Measurements from ENCODE around the gene EBF3. TPM values are rescaled to one million over a fixed set of nuclear protein-coding genes. Genes with fewer than 3 reads are reported as not detected.

EBF3 gene
- total and polyA plus RNA-seq, 2 donors (not counting 3 experiments of a cell fraction or from before 2014, with no cell fraction given): 0.92 to 2.7 TPM

DNA sequence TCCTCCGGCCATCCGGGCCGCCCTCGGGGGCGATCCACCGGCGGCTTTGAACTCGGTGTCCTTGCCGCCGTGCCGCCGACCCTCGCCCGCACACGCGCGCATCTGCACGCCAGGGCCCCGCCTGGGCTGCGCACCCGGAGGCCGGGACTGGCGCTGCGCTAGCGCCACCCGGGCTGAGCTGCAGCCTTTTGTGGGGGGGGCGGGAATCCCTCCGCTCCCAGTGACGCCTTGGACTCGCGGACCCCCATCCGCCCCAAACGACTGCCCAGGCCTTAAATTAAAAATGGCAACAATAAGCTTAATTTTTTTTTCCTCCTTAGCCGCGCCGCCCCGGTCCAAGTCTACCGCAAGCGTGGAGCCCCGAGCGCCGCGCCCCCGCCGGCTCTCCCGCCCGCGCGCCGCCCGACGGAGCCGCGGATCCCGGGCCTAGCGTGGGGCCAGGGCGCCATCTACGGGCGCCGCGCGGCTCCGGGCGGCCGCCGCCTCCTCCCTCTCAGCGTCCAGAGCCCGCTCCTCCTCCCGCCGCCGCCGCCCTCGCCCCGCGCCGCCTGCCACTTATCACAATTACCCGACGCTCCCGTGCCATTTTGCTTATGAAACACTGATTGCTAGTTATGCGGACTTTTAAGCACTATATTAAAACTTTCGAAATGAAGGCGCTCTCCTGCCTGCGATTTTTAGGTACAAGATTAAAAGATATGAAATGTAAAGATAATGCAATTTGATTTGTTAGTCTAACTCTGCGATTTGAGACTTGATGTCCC lies 7.5 kb upstream of the EBF3 start:
- no peaks in the 10 kb centered on the region for H3K36me3 ChIP-seq (ENCODE audit: control insufficient read depth in 2 of 2, extremely low read depth in 1 of 2, insufficient read depth in 2 of 2, low read length in 2 of 2)
- no peaks in the 10 kb centered on the region for H3K9me3 ChIP-seq (replicated peaks; ENCODE audit: control insufficient read depth, insufficient read depth, low read length)
- TF ChIP-seq, protein P1, sequence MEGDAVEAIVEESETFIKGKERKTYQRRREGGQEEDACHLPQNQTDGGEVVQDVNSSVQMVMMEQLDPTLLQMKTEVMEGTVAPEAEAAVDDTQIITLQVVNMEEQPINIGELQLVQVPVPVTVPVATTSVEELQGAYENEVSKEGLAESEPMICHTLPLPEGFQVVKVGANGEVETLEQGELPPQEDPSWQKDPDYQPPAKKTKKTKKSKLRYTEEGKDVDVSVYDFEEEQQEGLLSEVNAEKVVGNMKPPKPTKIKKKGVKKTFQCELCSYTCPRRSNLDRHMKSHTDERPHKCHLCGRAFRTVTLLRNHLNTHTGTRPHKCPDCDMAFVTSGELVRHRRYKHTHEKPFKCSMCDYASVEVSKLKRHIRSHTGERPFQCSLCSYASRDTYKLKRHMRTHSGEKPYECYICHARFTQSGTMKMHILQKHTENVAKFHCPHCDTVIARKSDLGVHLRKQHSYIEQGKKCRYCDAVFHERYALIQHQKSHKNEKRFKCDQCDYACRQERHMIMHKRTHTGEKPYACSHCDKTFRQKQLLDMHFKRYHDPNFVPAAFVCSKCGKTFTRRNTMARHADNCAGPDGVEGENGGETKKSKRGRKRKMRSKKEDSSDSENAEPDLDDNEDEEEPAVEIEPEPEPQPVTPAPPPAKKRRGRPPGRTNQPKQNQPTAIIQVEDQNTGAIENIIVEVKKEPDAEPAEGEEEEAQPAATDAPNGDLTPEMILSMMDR (IDR thresholded peaks at IDR 0.05; ENCODE audit: extremely low read depth in 1 of 2, insufficient read depth in 1 of 2, low read depth in 1 of 2, low read length in 2 of 2): peak; percentile 41 to 50
- TF ChIP-seq GATA2 (IDR thresholded peaks at IDR 0.05; ENCODE audit: insufficient read depth, insufficient read length, low read depth, low read length): no peak
- TF ChIP-seq, protein P2, sequence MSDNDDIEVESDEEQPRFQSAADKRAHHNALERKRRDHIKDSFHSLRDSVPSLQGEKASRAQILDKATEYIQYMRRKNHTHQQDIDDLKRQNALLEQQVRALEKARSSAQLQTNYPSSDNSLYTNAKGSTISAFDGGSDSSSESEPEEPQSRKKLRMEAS (IDR thresholded peaks at IDR 0.05; ENCODE audit: insufficient read depth, insufficient read length): no peak
- no peak for TF ChIP-seq EZH2 (IDR thresholded peaks at IDR 0.05; ENCODE audit: borderline replicate concordance, low read depth, low read length, severe bottlenecking)
- peaks cover 57 to 73% of the 10 kb centered on the region in 2 experiments for H3K27me3 ChIP-seq (ENCODE audit: control insufficient read depth in 2 of 2, insufficient read depth in 2 of 2, low read length in 2 of 2)
- H3K4me3 ChIP-seq (replicated peaks in 1 of 3; ENCODE audit: insufficient read depth in 1 of 3, low read depth in 1 of 3, low read length in 3 of 3): no peak overlapping the region
- H3K4me2 ChIP-seq (ENCODE audit: insufficient read depth, low read length): no peak overlapping the region
- H3K79me2 ChIP-seq (ENCODE audit: control insufficient read depth, insufficient read depth, low read length): no peaks in the 10 kb centered on the region
- ChIA-PET POLR2A (no interaction called here), CTCF (interaction anchor here (0.7 to 4.2 kb wide), 11 partner anchors 138 to 1793 kb away, joined by 3 to 47 read pairs (median 4); no protein-coding TSS in a partner anchor)
- no peaks in the 10 kb centered on the region for H3K4me1 ChIP-seq (ENCODE audit: control insufficient read depth, extremely low read depth, insufficient read depth, low read length)
- no peaks in the 10 kb centered on the region for H4K20me1 ChIP-seq (replicated peaks; ENCODE audit: control insufficient read depth, extremely low read depth, insufficient read depth, low read length)
- BruUV-seq (replicated peaks): no TSS peak
- H2AFZ ChIP-seq (ENCODE audit: low read depth, low read length): no peak overlapping the region
- intact Hi-C loops (cut with micrococcal nuclease) (loop anchor here (1.0 to 5.0 kb wide), 7 partner anchors 156 to 1759 kb away; no protein-coding TSS in a partner anchor), dilution Hi-C loops (cut with MboI; ENCODE audit: extremely low pct_ligation_motif_present, low sequenced_read_pairs) (no loop called here)
- H3K27ac ChIP-seq (ENCODE audit: insufficient read depth, low read depth, low read length): no peak overlapping the region
- no peak overlapping the region for H3K9ac ChIP-seq (replicated peaks; ENCODE audit: extremely low read depth, insufficient read depth, low read length)
- DNase-seq (ENCODE audit: low read depth, low spot score): peak; percentile 35
- peak; percentile 28 for FAIRE-seq
- no peaks in the 10 kb centered on the region for H3K9me1 ChIP-seq (replicated peaks; ENCODE audit: control insufficient read depth, extremely low read depth, insufficient read depth, low read length)
